H7 (cell line): ENCODE results near the gene OR5K4. TPM values are rescaled to one million over a fixed set of nuclear protein-coding genes. Genes with fewer than 3 reads are reported as not detected.
"Not testable (repeated sequence)": the region's sequence is repeated elsewhere in the genome, so short reads cannot be mapped to it uniquely, and the experiment has no call there.

Experiments
- DNase-seq: peaks from one replicate; pipeline ENCODE4 v3.0.0; 2012
- H3K27me3 ChIP-seq: 2 replicates; pipeline ENCODE4 v1.6.0; 2011; ENCODE audit warnings: mild to moderate bottlenecking, low read length; ENCODE audit not compliant: control insufficient read depth, insufficient read depth
- H3K36me3 ChIP-seq: replicated peaks from 2 replicates; pipeline ENCODE4 v1.5.1; 2011; ENCODE audit warnings: low read length; ENCODE audit not compliant: control insufficient read depth, insufficient read depth
- H3K4me3 ChIP-seq: 2 replicates; pipeline ENCODE4 v1.5.1; 2011; ENCODE audit warnings: low read depth, mild to moderate bottlenecking, control low read depth, low read length, moderate library complexity; ENCODE audit not compliant: insufficient read depth
- total RNA-seq: library from RNA; depleted of rRNA; stranded (reverse); fragments of >200 nt; shearing (Covaris generic); gene quantifications from 2 replicates; pipeline ENCODE4 v1.2.3, GENCODE V29; 2014

Gene OR5K4
- total RNA-seq, 1 experiment from 2014 or later: not detected

GRCh38 chr3:98350082-98350481, 3.6 kb upstream of the OR5K4 start:
- no peak for DNase-seq
- Histone ChIP-seq H3K4me3 (no peak overlapping the region), H3K36me3 (no peaks in the 10 kb centered on the region), H3K27me3 (no peaks in the 10 kb centered on the region)

- Histone ChIP-seq H3K36me3 (no peaks in the 10 kb centered on the region), H3K4me3 (no peak overlapping the region), H3K27me3 (no peaks in the 10 kb centered on the region)
- no peak for DNase-seq
These were observed 5.6 kb downstream of the OR5K4 start for GRCh38 chr3:98359250-98359649.

GRCh38 chr3:98359993-98360675, 6.5 kb downstream of the OR5K4 start:
- no peak for DNase-seq
- Histone ChIP-seq H3K36me3 (no peaks in the 10 kb centered on the region), H3K4me3 (no peak overlapping the region), H3K27me3 (no peaks in the 10 kb centered on the region)

GRCh38 chr3:98360681-98361080, 7.0 kb downstream of the OR5K4 start:
- DNase-seq: no peak
- Histone ChIP-seq H3K27me3 (no peaks in the 10 kb centered on the region), H3K36me3 (no peaks in the 10 kb centered on the region), H3K4me3 (no peak overlapping the region)

GRCh38 chr3:98361289-98361688, 7.6 kb downstream of the OR5K4 start:
- no peak for DNase-seq
- Histone ChIP-seq H3K4me3 (no peak overlapping the region), H3K36me3 (no peaks in the 10 kb centered on the region), H3K27me3 (no peaks in the 10 kb centered on the region)

- DNase-seq: no peak
These were observed 14.0 kb downstream of the OR5K4 start for GRCh38 chr3:98367464-98368246.

GRCh38 chr3:98371186-98371585, 17.5 kb downstream of the OR5K4 start:
- H3K36me3 ChIP-seq: no peaks in the 10 kb centered on the region
- DNase-seq: no peak
- no peak overlapping the region for H3K4me3 ChIP-seq
- H3K27me3 ChIP-seq: no peaks in the 10 kb centered on the region

More at GRCh38 chr3:98367464-98368246, 14.0 kb downstream of the OR5K4 start:
- H3K4me3 ChIP-seq: no peak overlapping the region
- H3K36me3 ChIP-seq: no peaks in the 10 kb centered on the region
- no peaks in the 10 kb centered on the region for H3K27me3 ChIP-seq

GRCh38 chr3:98371853-98372252, 18.2 kb downstream of the OR5K4 start:
- H3K4me3 ChIP-seq: no peak overlapping the region
- no peaks in the 10 kb centered on the region for H3K27me3 ChIP-seq
- no peak for DNase-seq
- H3K36me3 ChIP-seq: no peaks in the 10 kb centered on the region

- no peak for DNase-seq
- no peaks in the 10 kb centered on the region for H3K27me3 ChIP-seq
- H3K4me3 ChIP-seq: no peak overlapping the region
- H3K36me3 ChIP-seq: no peaks in the 10 kb centered on the region
These were observed 18.8 kb downstream of the OR5K4 start for GRCh38 chr3:98372445-98372844.

GRCh38 chr3:98376631-98377030, 23.0 kb downstream of the OR5K4 start:
- H3K4me3 ChIP-seq: no peak overlapping the region
- no peak for DNase-seq

GRCh38 chr3:98388147-98388546, 34.5 kb downstream of the OR5K4 start:
- H3K4me3 ChIP-seq: no peak overlapping the region
- no peak for DNase-seq
- H3K27me3 ChIP-seq: no peaks in the 10 kb centered on the region
- H3K36me3 ChIP-seq: no peaks in the 10 kb centered on the region

More at GRCh38 chr3:98376631-98377030, 23.0 kb downstream of the OR5K4 start:
- H3K36me3 ChIP-seq: no peaks in the 10 kb centered on the region
- no peaks in the 10 kb centered on the region for H3K27me3 ChIP-seq

- H3K27me3 ChIP-seq: no peaks in the 10 kb centered on the region
- no peak within 1 kb of the TSS for H3K4me3 ChIP-seq
- DNase-seq: no peak
- no peaks in the 10 kb centered on the region for H3K36me3 ChIP-seq
These were observed 36.7 kb downstream of the OR5K4 start, which contains the start of gene OR5K3 for GRCh38 chr3:98390366-98390765. OR5K3 (plus strand) TSS chr3:98390666; CDS start chr3:98390666, 0 bp downstream.

GRCh38 chr3:98395101-98395500, 41.4 kb downstream of the OR5K4 start:
- no peaks in the 10 kb centered on the region for H3K27me3 ChIP-seq
- no peak overlapping the region for H3K4me3 ChIP-seq
- no peak for DNase-seq
- no peaks in the 10 kb centered on the region for H3K36me3 ChIP-seq

- not testable (repeated sequence) for H3K36me3 ChIP-seq, DNase-seq, H3K4me3 ChIP-seq, H3K27me3 ChIP-seq
These were observed 42.8 kb downstream of the OR5K4 start for GRCh38 chr3:98396482-98396881.

GRCh38 chr3:98398513-98398912, 44.9 kb downstream of the OR5K4 start:
- DNase-seq: no peak

More at GRCh38 chr3:98398513-98398912, 44.9 kb downstream of the OR5K4 start:
- Histone ChIP-seq H3K27me3 (no peaks in the 10 kb centered on the region), H3K36me3 (no peaks in the 10 kb centered on the region), H3K4me3 (no peak overlapping the region)
